ENCODE results near the gene ZNF691.
A peak's percentile ranks its signal among the peaks of the same experiment; 100 is the strongest.
"Not testable (repeated sequence)": the region's sequence is repeated elsewhere in the genome, so short reads cannot be mapped to it uniquely, and the experiment has no call there.

ZNF691 gene, protein sequence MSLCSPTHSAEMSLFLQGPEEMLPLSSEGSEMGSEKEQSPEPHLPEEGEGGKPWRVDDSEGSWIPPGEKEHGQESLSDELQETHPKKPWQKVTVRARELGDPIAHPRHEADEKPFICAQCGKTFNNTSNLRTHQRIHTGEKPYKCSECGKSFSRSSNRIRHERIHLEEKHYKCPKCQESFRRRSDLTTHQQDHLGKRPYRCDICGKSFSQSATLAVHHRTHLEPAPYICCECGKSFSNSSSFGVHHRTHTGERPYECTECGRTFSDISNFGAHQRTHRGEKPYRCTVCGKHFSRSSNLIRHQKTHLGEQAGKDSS

GRCh38 chr1:42846257-42847110 lies at the start of gene ZNF691:
Gene ZNF691 (plus strand): TSS chr1:42846613. CDS start chr1:42849659, 3,046 bp downstream.
- DNase-seq: peak; percentile 97

DNA sequence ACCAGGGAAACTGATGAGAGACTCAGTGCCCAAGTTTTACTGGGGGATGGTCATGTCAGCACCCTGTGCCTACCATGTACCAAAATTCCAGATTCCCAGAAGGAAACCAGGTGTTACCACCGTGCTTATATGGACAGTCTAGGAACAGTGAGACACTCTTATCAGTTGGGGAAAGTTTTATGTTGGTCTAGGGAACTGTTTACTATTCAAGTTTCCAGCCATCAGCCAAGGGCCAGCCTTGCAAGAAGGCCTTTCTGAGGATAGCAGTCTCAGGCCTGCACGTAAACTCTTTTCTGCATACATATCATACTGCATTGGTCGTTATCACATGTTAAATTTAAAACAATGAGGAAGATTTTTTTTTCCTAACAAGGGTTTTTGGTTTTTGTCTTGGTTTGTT lies 49.0 kb upstream of the ZNF691 start:
- DNase-seq: no peak

DNA sequence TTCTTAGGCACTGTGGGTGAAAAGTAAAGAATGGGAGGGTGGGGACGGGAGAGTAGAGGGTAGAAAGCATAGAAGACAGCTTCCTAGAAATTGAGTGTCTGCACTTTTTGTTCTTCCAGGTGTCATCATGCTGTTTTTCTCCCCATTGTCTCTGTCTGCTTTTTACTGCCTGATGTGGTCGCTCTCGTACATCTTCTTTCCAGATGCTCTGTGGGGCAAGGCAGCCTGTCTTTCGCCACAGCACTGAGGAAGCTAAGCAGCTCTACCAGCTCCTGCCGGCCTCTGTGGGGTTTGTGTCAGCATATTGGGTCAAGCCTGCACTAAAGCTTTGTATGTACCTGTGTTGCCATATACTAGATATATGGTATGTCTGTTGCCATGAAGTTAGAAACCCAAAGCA lies 48.4 kb upstream of the ZNF691 start:
- peak; percentile 19 for DNase-seq

DNA sequence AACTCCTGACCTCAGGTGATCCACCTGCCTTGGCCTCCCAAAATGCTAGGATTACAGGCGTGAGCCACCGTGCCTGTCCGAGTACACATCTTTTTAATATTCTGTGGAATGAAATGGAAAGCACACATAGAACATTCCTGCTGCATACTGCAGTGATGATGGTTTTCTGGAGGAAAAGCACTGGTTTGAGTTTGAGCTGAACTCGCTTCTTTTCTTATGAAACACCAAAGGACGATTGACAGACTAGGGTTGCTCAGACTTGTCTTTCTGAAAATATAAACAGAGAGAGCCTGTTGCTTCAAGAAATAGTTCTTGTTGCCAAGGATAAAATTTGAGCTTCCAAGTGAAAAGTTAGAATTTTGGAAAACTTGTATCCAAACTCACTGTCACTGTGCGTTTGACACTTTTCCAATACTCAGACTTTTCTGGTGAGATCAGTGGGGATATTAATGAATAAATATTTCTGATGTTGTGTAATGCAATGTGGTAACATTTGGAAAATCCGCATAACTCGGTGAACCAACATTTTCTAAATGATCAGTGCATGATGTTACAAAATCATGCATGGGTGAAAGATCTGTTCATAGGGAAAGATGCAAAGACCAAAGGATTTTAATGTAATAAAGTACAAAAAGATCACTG lies 44.5 kb upstream of the ZNF691 start:
- no peak for DNase-seq

DNA sequence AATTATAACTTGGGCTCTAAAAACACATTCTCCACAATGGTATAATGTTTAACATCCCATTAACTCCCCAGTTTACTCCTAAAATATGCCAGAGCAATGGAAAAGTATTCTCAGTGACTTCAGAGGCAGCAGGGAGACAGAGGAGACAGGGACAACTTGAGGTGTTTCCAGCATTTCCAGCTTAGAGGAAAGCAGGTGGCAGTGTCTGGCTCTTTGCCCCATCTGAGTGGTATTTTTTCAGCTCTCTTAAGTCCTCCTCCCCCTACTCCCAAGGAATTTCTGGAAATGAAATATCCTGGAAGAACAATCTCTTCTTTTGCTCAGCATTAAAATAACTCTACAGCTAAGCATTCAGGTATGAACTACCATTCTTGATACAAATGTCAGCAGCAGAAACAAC lies 40.2 kb upstream of the ZNF691 start:
- no peak for DNase-seq

DNA sequence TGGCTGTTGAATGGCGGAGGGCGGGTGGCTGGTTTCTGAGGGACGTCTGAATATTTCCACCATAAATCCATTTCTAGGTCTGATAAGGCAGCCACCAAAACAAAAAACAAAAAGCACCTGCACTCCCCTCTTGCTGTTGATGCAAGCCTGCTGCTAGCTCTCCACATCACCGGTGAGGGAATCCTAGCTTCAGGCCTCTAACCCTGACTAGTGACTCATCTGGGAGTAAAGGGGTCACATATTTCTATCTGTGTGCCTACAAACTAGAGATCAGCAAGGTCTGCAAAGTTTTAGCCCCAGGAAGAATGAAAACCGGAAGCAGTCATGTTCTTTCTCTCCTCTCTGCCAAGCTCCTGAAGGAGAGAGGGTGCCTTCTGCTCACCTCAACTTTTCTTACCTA lies 39.8 kb upstream of the ZNF691 start:
- no peak for DNase-seq

DNA sequence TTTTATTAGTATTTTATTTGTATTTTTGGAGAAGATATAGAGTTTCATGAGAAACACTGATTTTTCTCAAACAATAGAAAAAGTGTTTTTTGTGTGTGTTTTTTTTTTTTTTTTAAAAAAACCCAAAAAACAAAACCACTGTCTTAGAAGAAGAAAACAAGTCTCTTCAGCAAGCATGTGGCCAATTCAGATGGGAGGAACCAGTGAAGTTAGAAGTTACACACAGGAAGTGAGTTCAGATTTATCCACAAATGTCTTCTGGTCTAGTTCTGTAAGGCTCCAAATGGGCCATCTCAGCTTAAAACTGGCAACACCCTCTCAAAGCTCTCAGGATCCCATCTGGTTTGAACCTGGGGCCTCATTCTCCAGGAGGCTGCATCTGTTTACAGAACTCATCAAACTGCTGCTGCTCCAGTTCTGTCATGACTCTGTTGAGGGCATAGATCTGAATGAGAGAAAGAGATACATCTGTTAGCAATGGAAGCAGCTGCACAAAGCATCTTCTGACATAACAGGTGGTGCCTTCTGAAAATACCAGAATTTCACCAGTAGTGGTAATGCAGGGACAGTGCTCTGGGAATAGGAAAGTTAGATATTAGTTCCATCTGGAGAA lies 39.3 kb upstream of the ZNF691 start:
- no peak for DNase-seq

GRCh38 chr1:42814815-42815214 lies 31.6 kb upstream of the ZNF691 start:
- not testable (repeated sequence) for DNase-seq

DNA sequence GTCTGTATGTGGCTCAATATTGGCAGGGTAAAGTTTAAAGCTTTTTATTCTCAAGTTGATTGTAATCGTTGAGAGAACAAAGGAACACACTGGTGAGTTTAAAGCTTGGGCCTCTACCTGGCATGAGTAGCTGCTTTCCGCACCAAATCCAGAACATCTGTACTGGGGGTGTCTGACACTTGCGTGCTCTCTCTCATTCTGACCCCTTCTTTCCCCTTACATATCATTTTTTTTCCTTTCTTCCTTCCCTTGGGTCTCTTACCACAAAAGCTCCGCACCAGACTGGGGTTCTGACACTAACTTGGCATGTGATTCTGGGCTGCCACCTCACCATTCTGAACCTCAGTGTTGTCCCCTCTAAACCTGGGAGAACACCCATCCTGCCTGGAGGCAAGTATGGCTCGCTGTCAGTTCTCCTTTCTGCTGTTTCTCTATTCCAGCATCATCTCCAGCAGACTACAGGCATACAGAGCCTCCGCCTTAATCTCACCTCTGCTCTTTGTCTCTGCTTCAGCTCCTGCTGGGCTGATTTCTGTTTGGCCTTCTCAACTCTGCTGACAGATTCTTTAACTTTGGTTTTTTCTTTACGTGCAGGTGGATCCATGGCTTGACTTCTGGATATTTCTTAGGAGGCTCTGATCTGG lies 30.4 kb upstream of the ZNF691 start:
- DNase-seq: no peak

- peak; percentile 95 for DNase-seq
These were observed 29.6 kb upstream of the ZNF691 start, which contains the start of the genes ERMAP and SVBP for GRCh38 chr1:42816585-42817439. Gene ERMAP (plus strand): TSS chr1:42817122. CDS start chr1:42830449, 13,327 bp downstream. Gene SVBP (minus strand): TSS chr1:42817397. CDS start chr1:42816544, 853 bp downstream.

DNA sequence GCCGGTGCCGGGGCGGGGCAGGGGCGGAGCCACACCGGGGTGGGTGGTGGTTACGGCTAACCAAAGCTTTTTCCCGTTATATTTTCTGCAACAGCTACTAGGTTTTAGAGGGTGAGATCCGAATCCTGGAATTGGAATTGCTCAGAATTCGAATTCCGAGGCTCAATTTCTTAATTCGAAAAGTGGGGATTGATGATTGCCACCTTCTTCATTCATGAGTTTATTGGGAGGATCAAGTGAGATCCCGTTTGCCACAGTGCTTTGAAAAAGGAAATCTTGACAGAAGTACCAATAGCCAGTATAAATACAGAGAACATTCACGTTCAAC lies 29.0 kb upstream of the ZNF691 start:
- DNase-seq: no peak

DNA sequence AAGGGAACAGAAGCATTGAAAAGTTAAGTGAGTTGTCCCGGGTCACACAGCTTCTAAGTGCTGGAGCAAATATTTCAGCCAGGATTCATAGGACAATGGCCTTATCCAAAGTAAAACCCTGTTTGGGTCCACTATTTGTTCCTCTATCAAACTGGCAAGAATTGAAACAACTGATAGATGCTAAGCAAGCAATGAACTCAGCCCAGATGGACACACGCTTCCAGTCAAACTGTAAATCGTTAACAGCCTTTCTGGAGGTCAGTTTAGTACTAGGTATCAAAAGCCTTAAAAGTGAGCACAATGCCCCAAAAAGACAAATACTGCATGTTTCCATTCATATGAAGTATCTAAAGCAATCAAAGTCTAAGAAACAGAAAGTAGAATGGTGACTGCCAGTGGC lies 28.4 kb upstream of the ZNF691 start:
- DNase-seq: no peak

DNA sequence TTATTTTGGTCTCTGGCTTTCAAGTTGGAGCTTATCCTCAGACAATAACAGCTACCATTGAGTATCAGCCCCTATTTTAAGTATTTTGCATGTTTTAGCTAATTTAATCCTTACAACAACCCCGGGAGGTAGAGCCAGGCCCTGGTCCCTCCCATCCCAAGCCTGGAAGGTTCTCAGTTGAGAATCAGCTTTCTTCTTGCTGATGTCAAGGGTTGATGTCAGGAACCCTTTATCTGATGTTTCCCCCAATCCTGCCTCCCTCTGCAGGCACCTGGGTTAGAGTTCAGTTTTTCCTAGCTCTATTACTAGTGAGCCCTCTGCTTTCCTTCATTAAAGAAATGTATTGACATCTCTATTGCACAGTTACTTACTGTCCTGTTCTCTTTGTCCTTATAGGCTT lies 25.6 kb upstream of the ZNF691 start:
- DNase-seq: no peak

GRCh38 chr1:42821690-42822089 lies 24.7 kb upstream of the ZNF691 start:
- DNase-seq: no peak

DNA sequence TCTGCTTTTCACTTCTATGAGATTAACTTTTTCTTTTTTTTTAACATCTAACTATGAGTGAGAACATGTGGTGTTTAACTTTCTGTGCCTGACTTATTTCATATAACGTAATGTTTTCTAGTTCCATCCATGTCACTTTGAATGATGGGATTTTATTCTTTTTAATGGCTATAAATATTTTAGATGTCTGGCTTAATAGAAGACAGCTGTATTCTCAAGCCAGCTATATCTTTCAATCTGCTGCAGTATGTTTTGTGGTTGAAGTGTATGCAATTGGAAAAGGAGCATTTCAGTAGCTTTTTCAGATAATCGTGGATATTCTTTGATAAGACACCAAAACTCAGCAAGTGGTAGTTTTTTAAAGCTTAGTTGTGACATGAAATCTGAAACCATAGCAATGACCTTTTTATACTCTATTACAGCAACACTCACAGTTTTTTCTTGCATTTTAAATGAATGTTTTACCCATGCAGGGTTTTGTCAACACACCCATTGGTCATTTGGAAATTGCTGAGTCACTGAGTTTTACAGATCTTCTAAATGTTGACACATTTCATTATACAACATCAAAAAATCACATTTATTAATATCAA lies 23.5 kb upstream of the ZNF691 start:
- DNase-seq: no peak

DNA sequence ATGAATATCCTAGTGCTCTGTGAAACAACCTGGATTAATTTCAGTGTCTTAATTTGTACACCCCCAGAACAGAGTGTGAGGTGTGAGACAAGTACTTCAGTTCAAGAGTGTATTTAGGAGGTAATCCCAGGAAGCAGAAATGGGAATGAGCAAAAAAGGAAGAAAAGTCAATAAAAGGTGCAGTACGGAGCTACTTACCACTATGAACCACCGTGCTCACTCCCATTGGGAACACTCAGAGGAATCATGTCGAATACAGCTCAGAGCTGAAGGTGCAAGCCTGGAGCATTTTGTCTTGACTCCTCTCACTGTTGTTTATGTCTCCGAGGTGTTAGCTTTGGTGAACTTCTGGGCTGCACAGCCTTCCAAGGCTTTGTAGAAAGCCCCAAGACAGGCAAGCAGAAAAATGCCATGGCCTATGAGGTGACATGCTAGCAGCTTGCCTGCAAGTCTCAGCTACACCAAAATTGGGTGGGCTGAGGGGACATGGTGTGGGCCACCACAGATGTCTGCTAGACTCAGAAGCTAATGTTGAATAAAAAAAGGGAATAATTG lies 21.9 kb upstream of the ZNF691 start:
- DNase-seq: no peak

DNA sequence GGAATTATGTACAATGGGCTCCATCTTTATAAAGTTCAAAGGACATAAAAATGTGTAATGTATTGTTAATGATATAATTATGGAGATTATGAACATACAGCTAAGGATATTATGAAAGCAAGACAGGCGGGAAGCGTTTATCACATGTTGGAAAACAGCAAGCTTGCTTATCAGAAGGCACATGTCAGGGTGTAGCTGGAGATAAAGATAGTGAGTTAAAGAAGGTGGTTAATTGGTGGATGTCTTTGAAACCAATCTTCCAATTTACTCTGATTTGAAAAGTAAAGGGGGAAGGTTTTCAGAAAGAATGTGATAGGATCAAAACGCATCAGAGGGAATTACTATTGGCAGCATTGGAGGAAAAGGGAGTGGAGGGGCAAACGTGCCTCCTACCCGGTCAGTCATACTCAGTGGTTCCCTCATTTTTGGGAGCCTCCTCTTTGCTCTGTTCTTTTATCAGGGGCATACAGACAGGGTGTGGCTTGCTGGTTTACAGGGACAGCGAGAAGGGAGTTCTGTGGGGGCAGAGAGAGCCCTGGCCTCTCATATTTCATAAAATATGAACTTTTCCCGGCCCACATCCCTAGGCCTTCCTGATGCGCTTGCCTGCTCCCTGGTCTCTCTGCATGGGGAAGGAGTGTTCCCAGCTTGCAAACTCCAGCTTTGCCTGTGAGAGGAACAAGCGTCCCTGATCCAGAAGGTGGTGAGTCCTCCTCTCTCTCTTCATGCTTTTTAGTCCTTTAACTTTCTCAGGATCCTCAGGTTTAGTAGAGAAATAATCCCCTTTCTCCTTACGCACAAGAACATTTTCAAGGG lies 21.2 kb upstream of the ZNF691 start:
- DNase-seq: no peak

DNA sequence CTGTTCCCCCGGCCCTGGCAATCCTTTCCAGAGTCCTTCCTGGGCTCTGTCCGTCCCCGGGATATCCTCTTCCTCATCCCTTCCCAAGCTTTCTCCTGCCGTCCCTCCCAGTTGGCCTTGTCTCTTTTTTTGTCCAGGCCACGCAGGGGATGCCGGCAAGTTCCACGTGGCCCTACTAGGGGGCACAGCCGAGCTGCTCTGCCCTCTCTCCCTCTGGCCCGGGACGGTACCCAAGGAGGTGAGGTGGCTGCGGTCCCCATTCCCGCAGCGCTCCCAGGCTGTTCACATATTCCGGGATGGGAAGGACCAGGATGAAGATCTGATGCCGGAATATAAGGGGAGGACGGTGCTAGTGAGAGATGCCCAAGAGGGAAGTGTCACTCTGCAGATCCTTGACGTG lies 15.8 kb upstream of the ZNF691 start:
- no peak for DNase-seq

GRCh38 chr1:42831273-42831672 lies 15.1 kb upstream of the ZNF691 start:
- DNase-seq: no peak

- no peak for DNase-seq
These were observed 13.7 kb upstream of the ZNF691 start for GRCh38 chr1:42832641-42833240.

Data from RPMI8226 (cell line).